Glomerular visceral epithelial cell (primary cell): ENCODE results near the gene QDPR.
"Not testable (repeated sequence)": the region's sequence is repeated elsewhere in the genome, so short reads cannot be mapped to it uniquely, and the experiment has no call there.

Source experiments
- DNase-seq: peaks from one replicate; pipeline ENCODE4 v3.0.0-alpha.2; 2016; ENCODE audit errors: extremely low spot score

The QDPR gene

DNA sequence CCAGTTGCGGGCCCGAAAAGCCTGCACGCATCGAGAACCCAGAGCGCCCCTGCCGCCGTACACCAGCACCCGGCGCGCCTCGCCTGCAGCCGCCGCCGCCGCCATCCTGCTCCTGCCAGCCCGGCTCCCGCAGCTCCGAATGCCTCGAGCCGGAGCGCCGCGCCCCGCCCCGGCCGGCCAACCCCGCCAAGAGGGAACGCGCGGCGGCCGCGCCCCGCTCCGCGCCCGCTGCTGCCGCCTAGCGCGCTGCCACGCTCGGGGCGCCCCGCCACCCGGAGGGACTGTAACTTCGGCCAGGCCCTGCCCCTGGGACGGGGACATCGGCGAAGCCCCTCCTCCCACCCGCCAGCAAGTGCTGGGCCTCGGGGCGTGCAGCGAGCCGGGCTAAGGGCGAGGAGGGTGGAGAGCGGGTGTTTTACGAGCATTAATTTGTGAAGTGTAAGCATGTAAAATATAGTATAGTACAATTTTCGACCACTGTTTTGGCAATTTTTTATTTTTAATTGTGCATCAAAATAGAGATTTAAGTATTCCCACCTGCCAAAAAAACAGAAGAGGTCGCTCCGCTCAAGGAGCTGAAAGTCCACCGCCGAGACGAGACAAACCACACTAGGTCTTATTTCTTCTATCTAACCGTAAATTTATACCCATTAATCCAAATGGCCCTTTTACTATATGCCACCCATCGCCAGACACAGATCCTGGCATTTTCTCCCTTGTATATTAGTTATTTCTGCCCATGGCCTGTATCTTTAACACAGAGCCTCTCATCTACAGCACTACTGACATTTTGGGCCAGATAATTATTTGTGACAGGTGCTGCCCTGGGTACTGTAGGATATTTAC lies at the start of gene QDPR:
Gene QDPR, minus strand, starts transcription at position 141 of the 846 bp plus-strand sequence. Its CDS starts 36 bp downstream, at position 105.
- peak; percentile 78 for DNase-seq

DNA sequence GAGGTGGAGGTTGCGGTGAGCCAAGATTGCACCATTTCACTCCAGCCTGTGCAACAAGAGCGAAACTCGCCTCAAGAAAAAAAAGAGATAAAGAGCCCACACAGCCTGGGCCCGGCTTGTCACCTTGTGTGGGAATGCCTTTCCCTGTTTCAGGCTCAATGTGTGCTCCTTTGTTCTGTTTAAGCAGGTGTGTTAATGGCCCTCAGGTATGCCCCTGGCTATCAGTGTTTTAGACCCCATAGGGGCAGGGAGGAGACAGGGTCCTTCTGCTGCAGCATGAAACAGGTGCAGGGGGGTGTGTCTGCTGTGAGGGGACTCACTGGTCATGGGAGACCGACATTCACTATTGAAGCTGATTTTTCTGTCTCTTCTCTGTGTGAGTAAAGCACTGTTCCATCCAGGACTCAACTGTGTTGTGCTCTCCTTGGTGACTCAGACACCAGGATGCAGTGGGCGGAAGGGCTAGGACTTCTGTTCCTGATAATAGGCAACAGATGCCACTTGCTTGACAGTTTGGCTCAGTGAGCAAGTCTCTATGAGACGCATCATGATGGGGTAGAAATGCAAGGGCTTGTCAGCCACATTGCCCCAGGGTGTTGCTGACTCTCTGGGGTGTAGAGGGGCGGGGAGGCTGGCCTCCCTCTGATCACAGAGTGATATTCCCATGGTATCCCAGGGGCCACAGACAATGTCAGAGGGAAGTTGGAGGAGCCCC lies 49.5 kb upstream of the QDPR start:
- no peak for DNase-seq

GRCh38 chr4:17560065-17560673 lies 48.3 kb upstream of the QDPR start:
- no peak for DNase-seq

- no peak for DNase-seq
Observed at GRCh38 chr4:17559709-17560048, 47.8 kb upstream of the QDPR start.

- no peak for DNase-seq
Observed at GRCh38 chr4:17558941-17559708, 47.2 kb upstream of the QDPR start.

DNA sequence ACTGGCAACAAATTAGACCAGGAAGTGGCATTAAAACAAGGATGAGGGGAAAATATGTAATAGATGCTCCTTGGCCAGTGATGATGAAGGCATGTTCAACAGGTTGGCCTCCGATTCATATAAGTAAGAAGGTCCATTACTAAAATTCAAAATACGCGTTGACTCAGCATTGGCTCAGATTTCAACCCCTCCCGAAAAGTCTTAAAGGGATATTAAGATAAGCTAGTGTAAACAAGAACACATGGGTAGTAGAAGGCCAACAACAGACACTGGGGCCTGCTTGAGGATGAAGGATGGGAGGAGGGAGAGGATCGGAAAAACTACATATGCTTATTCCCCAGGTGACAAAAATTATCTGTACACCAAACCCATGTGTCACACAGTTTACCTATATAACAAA lies 46.0 kb upstream of the QDPR start:
- DNase-seq, result no peak

DNA sequence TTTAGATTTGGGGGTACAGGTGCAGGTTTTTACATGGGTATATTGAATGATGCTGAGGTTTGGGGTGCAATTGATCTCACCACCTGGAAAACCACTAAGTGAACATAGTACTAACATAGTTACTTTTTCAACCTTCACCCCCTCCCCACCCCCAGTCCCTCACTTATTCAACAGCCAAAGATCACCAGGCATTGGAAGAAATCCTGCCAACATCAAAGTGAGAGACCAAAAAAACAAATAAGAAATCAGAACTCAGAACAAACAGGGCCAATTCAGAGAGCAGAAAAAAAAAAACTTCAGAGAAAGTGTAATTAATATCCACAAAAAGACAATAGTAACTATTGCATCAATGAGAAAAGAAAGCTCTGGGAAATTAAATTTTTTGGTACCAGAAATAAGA lies 44.6 kb upstream of the QDPR start:
- no peak for DNase-seq

- no peak for DNase-seq
Observed at GRCh38 chr4:17554568-17554967, 42.7 kb upstream of the QDPR start.

- DNase-seq, result no peak
Observed at GRCh38 chr4:17552427-17552826, 40.5 kb upstream of the QDPR start.

DNA sequence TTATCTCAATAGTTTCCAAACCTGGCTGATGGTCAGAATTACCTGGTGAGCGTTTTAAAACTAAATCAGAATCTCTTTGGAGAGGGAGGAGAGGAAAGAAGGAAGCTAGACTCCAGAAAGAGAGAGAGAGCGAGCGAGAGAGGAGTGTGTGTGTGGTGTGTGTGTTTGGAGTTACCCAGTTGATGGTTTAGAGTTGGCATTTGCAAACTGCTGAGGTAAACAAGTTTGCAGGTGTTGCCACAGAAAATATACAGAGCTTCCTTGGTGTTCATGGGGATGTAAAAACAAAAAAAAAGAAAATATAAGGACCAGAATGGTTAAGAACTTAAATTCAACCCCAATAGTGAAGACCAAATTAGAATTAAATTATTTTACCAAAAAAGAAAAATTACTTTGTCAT lies 38.7 kb upstream of the QDPR start:
- no peak for DNase-seq

GRCh38 chr4:17546678-17547077 lies 34.8 kb upstream of the QDPR start:
- no peak for DNase-seq

- no peak for DNase-seq
Observed at GRCh38 chr4:17546222-17546621, 34.3 kb upstream of the QDPR start.

DNA sequence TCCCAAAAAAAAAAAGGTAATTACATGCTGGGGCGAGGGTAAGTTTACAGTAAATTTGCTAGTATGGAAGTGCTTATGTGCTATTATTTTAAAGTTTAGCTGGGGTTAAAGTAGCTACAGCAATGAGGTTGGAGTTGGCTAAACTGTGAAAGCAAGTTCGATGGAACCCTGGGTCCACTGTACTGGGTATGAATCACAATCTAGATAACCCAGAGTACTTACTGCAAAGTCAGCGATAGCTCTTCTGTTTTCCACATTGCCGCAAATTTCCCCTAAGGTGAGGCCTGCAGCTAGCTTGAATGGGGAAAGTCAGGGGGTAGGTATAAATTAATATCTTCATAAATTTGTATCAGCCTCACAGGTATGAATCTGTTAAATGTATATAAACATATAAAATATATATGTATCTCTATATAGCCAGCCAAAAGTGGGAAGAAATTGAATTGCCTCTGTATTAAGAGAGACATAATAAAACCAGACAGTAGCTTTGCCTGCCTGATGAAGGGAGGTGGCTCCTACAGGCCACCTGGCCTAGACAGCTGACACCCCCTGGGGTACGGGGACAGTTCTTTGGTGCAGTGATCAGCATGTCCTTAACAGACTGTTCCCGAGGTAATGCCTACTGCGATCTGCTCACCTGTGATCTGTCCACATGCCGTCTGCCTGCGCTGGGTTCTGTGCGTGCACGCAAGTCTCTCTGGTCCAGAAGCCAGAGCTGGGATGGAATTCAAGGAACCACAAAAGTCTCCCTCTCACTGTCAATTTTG lies 33.7 kb upstream of the QDPR start:
- DNase-seq, result no peak

- no peak for DNase-seq
Observed at GRCh38 chr4:17544831-17545234, 32.9 kb upstream of the QDPR start.

- DNase-seq, result no peak
Observed at GRCh38 chr4:17544205-17544604, 32.3 kb upstream of the QDPR start.

GRCh38 chr4:17537060-17537459 lies 25.2 kb upstream of the QDPR start:
- DNase-seq, result not testable (repeated sequence)

- no peak for DNase-seq
Observed at GRCh38 chr4:17535906-17536305, 24.0 kb upstream of the QDPR start.

DNA sequence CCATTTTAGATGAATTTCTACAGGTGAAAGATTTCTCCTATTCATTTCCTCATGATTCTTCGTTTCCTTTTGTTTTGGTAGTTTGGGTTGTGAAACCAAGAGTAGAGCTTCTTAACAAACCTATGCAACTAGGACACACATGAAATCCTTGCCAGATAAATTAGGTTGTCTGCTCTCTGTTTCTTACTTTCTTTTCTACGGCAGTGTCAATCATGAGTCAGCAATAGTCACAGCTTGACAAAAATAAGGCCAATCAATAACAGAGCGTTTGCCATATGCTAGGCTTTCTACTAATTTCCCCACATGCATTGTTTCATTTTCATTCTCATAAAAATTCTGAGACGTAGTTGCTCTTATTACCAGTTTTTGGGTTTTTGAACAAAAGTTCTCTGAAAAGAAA lies 23.4 kb upstream of the QDPR start:
- DNase-seq, result no peak

DNA sequence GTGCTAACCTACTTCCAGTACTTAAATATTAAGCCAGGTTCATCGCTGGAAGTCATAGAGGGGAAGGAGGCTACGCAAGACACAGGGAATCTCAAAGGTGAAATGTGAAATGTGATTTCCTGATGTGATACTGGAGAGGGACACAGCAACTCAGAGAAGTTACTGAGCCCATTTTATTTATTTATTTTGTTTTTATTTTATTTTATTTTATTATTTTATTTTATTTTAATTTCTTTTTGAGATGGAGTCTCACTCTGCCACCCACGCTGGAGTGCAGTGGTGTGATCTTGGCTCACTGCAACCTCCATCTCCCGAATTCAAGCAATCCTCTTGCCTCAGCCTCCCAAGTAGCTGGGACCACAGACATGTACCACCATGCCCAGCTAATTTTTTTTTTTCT lies 22.8 kb upstream of the QDPR start:
- no peak for DNase-seq

DNA sequence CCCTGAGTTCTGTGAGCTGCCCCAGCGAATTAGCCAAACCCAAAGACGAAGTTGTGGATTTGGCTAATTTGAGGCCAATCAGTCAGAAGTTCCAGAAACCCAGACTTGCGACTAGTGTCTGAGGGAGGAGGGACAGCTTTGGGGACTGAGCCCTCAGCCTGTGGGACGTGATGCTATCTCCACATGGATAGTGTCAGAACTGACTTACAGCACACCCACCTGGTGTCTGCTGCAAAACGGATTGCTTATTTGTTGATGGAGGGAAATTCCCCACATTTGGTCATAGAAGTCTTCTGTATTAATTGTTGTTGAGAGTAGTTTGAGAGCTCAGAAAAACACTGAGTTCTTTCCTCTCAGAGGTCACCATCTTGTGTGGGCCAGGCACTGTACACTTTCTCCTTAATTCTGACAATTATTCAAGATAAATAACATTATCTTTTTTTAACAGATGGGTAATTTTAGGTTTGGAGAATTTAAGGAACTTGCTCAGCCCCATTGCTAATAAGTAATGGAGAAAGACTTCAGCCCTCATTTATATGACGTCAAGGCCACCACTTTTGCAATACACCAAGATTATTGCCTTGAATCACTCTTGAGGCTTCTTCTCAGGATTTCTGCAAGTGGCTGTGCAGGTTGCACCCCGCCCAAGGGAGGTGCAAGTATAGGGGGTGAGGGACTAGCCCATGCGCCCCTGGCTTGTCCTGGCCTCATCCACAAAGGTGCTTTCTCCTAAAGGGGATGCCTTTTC lies 19.8 kb upstream of the QDPR start:
- DNase-seq, result no peak
